ENCODE measurements around the gene PRDM10.
A peak's percentile ranks its signal among the peaks of the same experiment; 100 is the strongest.

Gene PRDM10

DNA sequence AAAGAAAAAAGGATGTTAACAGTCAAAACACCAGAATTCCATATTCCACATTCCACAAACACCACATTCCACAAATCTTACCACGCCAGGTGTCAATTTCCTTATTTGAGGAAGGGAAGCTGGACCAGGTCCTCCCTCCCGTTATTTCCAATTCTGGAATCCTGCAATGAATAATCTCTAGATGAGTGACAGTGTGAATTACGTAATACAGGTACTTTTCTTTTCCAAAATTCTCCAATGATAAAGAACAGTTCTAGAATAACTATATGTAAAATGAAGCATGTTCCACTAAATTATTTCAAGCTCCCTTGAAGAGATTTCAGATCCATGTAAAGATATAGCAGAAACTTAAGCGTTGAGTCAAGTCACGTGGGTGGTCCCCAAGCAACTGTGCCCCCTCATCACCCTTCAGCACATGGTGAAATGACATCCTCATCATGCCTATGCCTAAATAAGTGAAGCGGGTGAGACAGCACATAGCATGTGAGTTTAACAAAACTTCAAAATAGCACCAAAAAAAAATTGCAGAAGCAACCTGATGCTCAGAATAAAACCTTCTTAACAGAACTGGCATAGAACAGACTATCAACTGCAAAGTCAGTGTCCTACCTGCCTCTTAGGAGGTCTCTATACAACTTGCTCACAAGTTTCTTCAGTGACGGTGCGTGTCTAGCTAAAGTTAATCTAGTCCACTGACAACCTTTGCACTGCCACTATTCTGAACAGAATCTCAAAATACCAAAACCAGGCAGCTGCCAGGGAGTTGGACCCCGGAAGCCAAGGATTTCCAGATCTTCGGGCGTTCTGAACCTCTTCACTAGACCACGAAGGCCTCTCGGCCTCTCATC, 108.1 kb downstream of the PRDM10 start:
- no peak overlapping the region for H2AK5ac ChIP-seq (ENCODE audit: low read length, severe bottlenecking)
- H3K4me3 ChIP-seq (ENCODE audit: insufficient read depth in 1 of 2, low read depth in 1 of 2, low read length in 2 of 2), result peak overlapping the region; percentile 90 to 95
- peaks cover 1% of the 10 kb centered on the region for H3K4me1 ChIP-seq (ENCODE audit: control insufficient read depth, insufficient read depth, low read depth, low read length)
- H2AFZ ChIP-seq (ENCODE audit: low read depth, low read length), result peak overlapping the region; percentile 30
- H3K14ac ChIP-seq (ENCODE audit: low read length in 2 of 2), result no peak overlapping the region
- H3K18ac ChIP-seq (ENCODE audit: low read depth in 1 of 2, low read length in 2 of 2), result peak overlapping the region in 1 of 2 experiments; percentile 76
- DNase-seq, result peak; percentile 29
- peaks cover 8 to 47% of the 10 kb centered on the region in 2 experiments for H3K36me3 ChIP-seq (ENCODE audit: control insufficient read depth in 1 of 2, insufficient read depth in 2 of 2, low read depth in 1 of 2, low read length in 2 of 2)
- H3K4ac ChIP-seq (ENCODE audit: low read depth in 1 of 2, low read length in 2 of 2), result no peak overlapping the region
- peaks cover 18% of the 10 kb centered on the region for H3K79me1 ChIP-seq (replicated peaks; ENCODE audit: low read length, poor library complexity, severe bottlenecking)
- H3K27me3 ChIP-seq (ENCODE audit: control insufficient read depth in 1 of 2, insufficient read depth in 1 of 2, low read length in 2 of 2), result no peaks in the 10 kb centered on the region
- H2BK120ac ChIP-seq (ENCODE audit: low read depth, low read length), result no peak overlapping the region
- H3K23ac ChIP-seq (ENCODE audit: low read length in 2 of 2), result no peak overlapping the region
- peak overlapping the region; percentile 69 for H3K4me2 ChIP-seq (ENCODE audit: low read length, poor library complexity, severe bottlenecking)
- no peak overlapping the region for H2BK15ac ChIP-seq (ENCODE audit: low read depth, poor library complexity, severe bottlenecking)
- WGBS, result 23% methylated on average over 11 of the region's 13 CpGs
- H4K8ac ChIP-seq (ENCODE audit: low read length), result no peak overlapping the region
- peak overlapping the region; percentile 91 for H3K9ac ChIP-seq (ENCODE audit: low read length)
- no peak overlapping the region for H4K91ac ChIP-seq (ENCODE audit: low read length)
- no peak overlapping the region for H2BK5ac ChIP-seq (ENCODE audit: low read depth, low read length, poor library complexity, severe bottlenecking)
- no peak overlapping the region for H3K27ac ChIP-seq (ENCODE audit: low read length, poor library complexity, severe bottlenecking)
- H2BK12ac ChIP-seq (ENCODE audit: low read length in 2 of 2), result no peak overlapping the region
- H3K9me3 ChIP-seq (ENCODE audit: control insufficient read depth, low read length), result no peaks in the 10 kb centered on the region

DNA sequence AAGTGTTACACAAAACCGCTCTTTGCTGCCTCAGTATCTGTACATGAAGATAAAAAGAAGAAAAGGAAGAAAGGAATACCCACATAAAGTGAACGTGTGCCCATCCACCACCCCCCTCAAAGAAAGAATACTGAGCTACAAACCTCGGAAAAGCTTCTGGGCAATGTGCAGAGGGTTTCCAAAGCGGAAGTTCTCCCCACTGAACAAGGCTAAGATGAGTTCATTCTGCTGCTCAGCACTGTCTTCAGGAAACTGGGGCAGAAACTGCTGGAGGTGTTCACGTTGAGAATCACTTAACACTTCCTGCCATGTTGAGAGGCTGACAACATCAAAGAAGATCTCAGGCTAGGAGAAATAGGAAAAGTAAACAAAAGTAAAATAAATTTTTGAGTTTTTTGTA, 114.2 kb downstream of the PRDM10 start:
- no peak overlapping the region for H3K4me3 ChIP-seq (ENCODE audit: insufficient read depth in 1 of 2, low read depth in 1 of 2, low read length in 2 of 2)
- H3K4me2 ChIP-seq (ENCODE audit: low read length, poor library complexity, severe bottlenecking), result no peak overlapping the region
- no peak overlapping the region for H3K4ac ChIP-seq (ENCODE audit: low read depth in 1 of 2, low read length in 2 of 2)
- no peaks in the 10 kb centered on the region for H3K4me1 ChIP-seq (ENCODE audit: control insufficient read depth, insufficient read depth, low read depth, low read length)
- no peaks in the 10 kb centered on the region for H3K9me3 ChIP-seq (ENCODE audit: control insufficient read depth, low read length)
- no peak for DNase-seq
- no peak overlapping the region for H4K91ac ChIP-seq (ENCODE audit: low read length)
- H3K27ac ChIP-seq (ENCODE audit: low read length, poor library complexity, severe bottlenecking), result no peak overlapping the region
- H2BK120ac ChIP-seq (ENCODE audit: low read depth, low read length), result no peak overlapping the region
- H3K79me1 ChIP-seq (replicated peaks; ENCODE audit: low read length, poor library complexity, severe bottlenecking), result peaks cover 14% of the 10 kb centered on the region
- no peaks in the 10 kb centered on the region for H3K27me3 ChIP-seq (ENCODE audit: control insufficient read depth in 1 of 2, insufficient read depth in 1 of 2, low read length in 2 of 2)
- no peak overlapping the region for H3K9ac ChIP-seq (ENCODE audit: low read length)
- H3K23ac ChIP-seq (ENCODE audit: low read length in 2 of 2), result no peak overlapping the region
- H3K14ac ChIP-seq (ENCODE audit: low read length in 2 of 2), result no peak overlapping the region
- no peak overlapping the region for H3K18ac ChIP-seq (ENCODE audit: low read depth in 1 of 2, low read length in 2 of 2)
- no peak overlapping the region for H2BK12ac ChIP-seq (ENCODE audit: low read length in 2 of 2)
- H2AK5ac ChIP-seq (ENCODE audit: low read length, severe bottlenecking), result no peak overlapping the region
- peaks cover 32 to 93% of the 10 kb centered on the region in 2 experiments for H3K36me3 ChIP-seq (ENCODE audit: control insufficient read depth in 1 of 2, insufficient read depth in 2 of 2, low read depth in 1 of 2, low read length in 2 of 2)
- H4K8ac ChIP-seq (ENCODE audit: low read length), result no peak overlapping the region
- no peak overlapping the region for H2AFZ ChIP-seq (ENCODE audit: low read depth, low read length)
- no peak overlapping the region for H2BK5ac ChIP-seq (ENCODE audit: low read depth, low read length, poor library complexity, severe bottlenecking)
- H2BK15ac ChIP-seq (ENCODE audit: low read depth, poor library complexity, severe bottlenecking), result no peak overlapping the region
- 97% methylated on average over 4 of the region's 5 CpGs for WGBS

DNA sequence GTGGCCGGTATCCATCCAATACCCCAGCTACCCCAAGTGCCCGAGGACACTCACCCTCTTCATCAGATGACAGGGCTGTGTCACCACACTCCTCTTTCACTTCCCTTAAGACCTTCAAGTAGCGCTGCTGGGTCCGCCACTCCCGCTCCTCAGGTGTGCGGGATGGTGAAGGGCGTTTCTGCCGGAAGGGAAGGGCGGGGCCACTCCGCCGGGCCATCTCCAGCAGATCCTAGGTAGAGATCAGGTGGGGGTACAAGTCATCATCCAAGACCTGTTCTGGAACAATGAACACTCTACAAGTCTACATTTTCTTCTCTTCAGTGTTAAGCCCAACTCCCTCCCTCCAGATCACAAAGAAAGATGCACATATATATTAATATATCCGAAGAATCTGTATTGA, 117.3 kb downstream of the PRDM10 start:
- H3K4me1 ChIP-seq (ENCODE audit: control insufficient read depth, insufficient read depth, low read depth, low read length), result no peaks in the 10 kb centered on the region
- H3K4me3 ChIP-seq (ENCODE audit: insufficient read depth in 1 of 2, low read depth in 1 of 2, low read length in 2 of 2), result no peak overlapping the region
- no peaks in the 10 kb centered on the region for H3K27me3 ChIP-seq (ENCODE audit: control insufficient read depth in 1 of 2, insufficient read depth in 1 of 2, low read length in 2 of 2)
- no peak overlapping the region for H3K27ac ChIP-seq (ENCODE audit: low read length, poor library complexity, severe bottlenecking)
- H2BK15ac ChIP-seq (ENCODE audit: low read depth, poor library complexity, severe bottlenecking), result no peak overlapping the region
- no peak for DNase-seq
- no peak overlapping the region for H2BK12ac ChIP-seq (ENCODE audit: low read length in 2 of 2)
- H3K79me1 ChIP-seq (replicated peaks; ENCODE audit: low read length, poor library complexity, severe bottlenecking), result peaks cover 5% of the 10 kb centered on the region
- H3K9me3 ChIP-seq (ENCODE audit: control insufficient read depth, low read length), result no peaks in the 10 kb centered on the region
- H3K4me2 ChIP-seq (ENCODE audit: low read length, poor library complexity, severe bottlenecking), result no peak overlapping the region
- H2AK5ac ChIP-seq (ENCODE audit: low read length, severe bottlenecking), result no peak overlapping the region
- H4K8ac ChIP-seq (ENCODE audit: low read length), result no peak overlapping the region
- no peak overlapping the region for H4K91ac ChIP-seq (ENCODE audit: low read length)
- H3K4ac ChIP-seq (ENCODE audit: low read depth in 1 of 2, low read length in 2 of 2), result no peak overlapping the region
- H2BK120ac ChIP-seq (ENCODE audit: low read depth, low read length), result no peak overlapping the region
- no peak overlapping the region for H3K14ac ChIP-seq (ENCODE audit: low read length in 2 of 2)
- H2AFZ ChIP-seq (ENCODE audit: low read depth, low read length), result no peak overlapping the region
- H3K18ac ChIP-seq (ENCODE audit: low read depth in 1 of 2, low read length in 2 of 2), result no peak overlapping the region
- WGBS, result 97% methylated on average over 11 of the region's 12 CpGs
- H3K9ac ChIP-seq (ENCODE audit: low read length), result no peak overlapping the region
- no peak overlapping the region for H3K23ac ChIP-seq (ENCODE audit: low read length in 2 of 2)
- peaks cover 35 to 97% of the 10 kb centered on the region in 2 experiments for H3K36me3 ChIP-seq (ENCODE audit: control insufficient read depth in 1 of 2, insufficient read depth in 2 of 2, low read depth in 1 of 2, low read length in 2 of 2)
- H2BK5ac ChIP-seq (ENCODE audit: low read depth, low read length, poor library complexity, severe bottlenecking), result no peak overlapping the region

DNA sequence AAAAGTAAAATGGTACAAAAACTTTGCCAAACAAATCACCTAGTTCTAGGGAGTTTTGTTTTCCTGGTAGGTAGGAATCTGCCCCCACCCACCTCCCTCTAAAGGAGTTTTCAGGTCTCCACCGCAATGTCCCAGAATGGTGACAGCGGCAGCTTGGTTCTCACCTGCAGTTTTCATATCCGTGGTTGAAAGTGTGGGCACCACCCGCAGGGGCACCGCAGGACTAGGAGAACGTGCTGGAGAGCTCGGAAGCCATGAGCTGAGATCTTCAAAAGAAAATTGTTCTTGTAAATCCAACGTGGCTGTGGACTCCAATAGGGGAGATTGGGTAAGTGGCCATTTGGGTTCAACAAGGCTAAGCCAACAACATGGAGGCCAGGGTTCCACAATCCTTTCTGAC, 118.1 kb downstream of the PRDM10 start:
- H3K4ac ChIP-seq (ENCODE audit: low read depth in 1 of 2, low read length in 2 of 2), result no peak overlapping the region
- H4K91ac ChIP-seq (ENCODE audit: low read length), result no peak overlapping the region
- no peak overlapping the region for H4K8ac ChIP-seq (ENCODE audit: low read length)
- no peak overlapping the region for H2BK120ac ChIP-seq (ENCODE audit: low read depth, low read length)
- 98% methylated on average over 8 of the region's 8 CpGs for WGBS
- H3K4me3 ChIP-seq (ENCODE audit: insufficient read depth in 1 of 2, low read depth in 1 of 2, low read length in 2 of 2), result no peak overlapping the region
- no peak overlapping the region for H2AK5ac ChIP-seq (ENCODE audit: low read length, severe bottlenecking)
- H3K18ac ChIP-seq (ENCODE audit: low read depth in 1 of 2, low read length in 2 of 2), result no peak overlapping the region
- no peaks in the 10 kb centered on the region for H3K9me3 ChIP-seq (ENCODE audit: control insufficient read depth, low read length)
- H3K23ac ChIP-seq (ENCODE audit: low read length in 2 of 2), result no peak overlapping the region
- no peak for DNase-seq
- H3K9ac ChIP-seq (ENCODE audit: low read length), result no peak overlapping the region
- H2BK5ac ChIP-seq (ENCODE audit: low read depth, low read length, poor library complexity, severe bottlenecking), result no peak overlapping the region
- H3K27ac ChIP-seq (ENCODE audit: low read length, poor library complexity, severe bottlenecking), result no peak overlapping the region
- no peak overlapping the region for H3K4me2 ChIP-seq (ENCODE audit: low read length, poor library complexity, severe bottlenecking)
- no peak overlapping the region for H2BK15ac ChIP-seq (ENCODE audit: low read depth, poor library complexity, severe bottlenecking)
- no peaks in the 10 kb centered on the region for H3K4me1 ChIP-seq (ENCODE audit: control insufficient read depth, insufficient read depth, low read depth, low read length)
- peaks cover 40 to 95% of the 10 kb centered on the region in 2 experiments for H3K36me3 ChIP-seq (ENCODE audit: control insufficient read depth in 1 of 2, insufficient read depth in 2 of 2, low read depth in 1 of 2, low read length in 2 of 2)
- H2BK12ac ChIP-seq (ENCODE audit: low read length in 2 of 2), result no peak overlapping the region
- H2AFZ ChIP-seq (ENCODE audit: low read depth, low read length), result no peak overlapping the region
- no peaks in the 10 kb centered on the region for H3K27me3 ChIP-seq (ENCODE audit: control insufficient read depth in 1 of 2, insufficient read depth in 1 of 2, low read length in 2 of 2)
- H3K14ac ChIP-seq (ENCODE audit: low read length in 2 of 2), result no peak overlapping the region
- peaks cover 8% of the 10 kb centered on the region for H3K79me1 ChIP-seq (replicated peaks; ENCODE audit: low read length, poor library complexity, severe bottlenecking)

Measured in mesenchymal stem cell (in vitro differentiated cells and primary cell).